Endothelial cell (in vitro differentiated cells): ENCODE results near the gene TBC1D19. TPM values are rescaled to one million over a fixed set of nuclear protein-coding genes. Genes with fewer than 3 reads are reported as not detected.
A peak's percentile ranks its signal among the peaks of the same experiment; 100 is the strongest.
"Not testable (repeated sequence)": the region's sequence is repeated elsewhere in the genome, so short reads cannot be mapped to it uniquely, and the experiment has no call there.

Experiments
- DNase-seq: peaks from one replicate; pipeline ENCODE4 v3.0.0; 2021; ENCODE audit warnings: low spot score
- H3K27ac Mint-ChIP-seq: one replicate; pipeline ENCODE4 v1.8.0; 2021; ENCODE audit warnings: mixed read lengths, inconsistent platforms; ENCODE audit not compliant: unreplicated experiment
- H3K27me3 Mint-ChIP-seq: one replicate; pipeline ENCODE4 v1.8.0; 2021; ENCODE audit warnings: mild to moderate bottlenecking, moderate library complexity, mixed read lengths, inconsistent platforms; ENCODE audit not compliant: unreplicated experiment
- H3K36me3 Mint-ChIP-seq: one replicate; pipeline ENCODE4 v1.8.0; 2021; ENCODE audit warnings: mild to moderate bottlenecking, low read depth, mixed read lengths, inconsistent platforms; ENCODE audit not compliant: unreplicated experiment
- H3K4me1 Mint-ChIP-seq: one replicate; pipeline ENCODE4 v1.8.0; 2021; ENCODE audit warnings: mild to moderate bottlenecking, mixed read lengths, inconsistent platforms; ENCODE audit not compliant: unreplicated experiment
- H3K4me3 Mint-ChIP-seq: one replicate; pipeline ENCODE4 v1.8.0; 2021; ENCODE audit warnings: mild to moderate bottlenecking, mixed read lengths, inconsistent platforms; ENCODE audit not compliant: unreplicated experiment
- H3K9me3 Mint-ChIP-seq: one replicate; pipeline ENCODE4 v1.8.0; 2021; ENCODE audit warnings: mixed read lengths, inconsistent platforms; ENCODE audit not compliant: unreplicated experiment
- total RNA-seq: library from RNA; stranded (reverse); fragmentation: NEBNext Ultra II Directional; extraction: Animal tissue kit (Norgen Biotek cat#: 25700); gene quantifications from one replicate; pipeline ENCODE4 v1.2.1, GENCODE V29; 2021; ENCODE audit not compliant: unreplicated experiment
- TF ChIP-seq, protein P1 (sequence below): fragments of 200-600 bp; sonication (generic); IDR thresholded peaks from one replicate; pipeline ENCODE4 v1.5.0; 2021; ENCODE audit warnings: antibody characterized with exemption; ENCODE audit not compliant: unreplicated experiment

The TBC1D19 gene
- total RNA-seq, 1 donor from 2014 or later, result 5.2 TPM

DNA sequence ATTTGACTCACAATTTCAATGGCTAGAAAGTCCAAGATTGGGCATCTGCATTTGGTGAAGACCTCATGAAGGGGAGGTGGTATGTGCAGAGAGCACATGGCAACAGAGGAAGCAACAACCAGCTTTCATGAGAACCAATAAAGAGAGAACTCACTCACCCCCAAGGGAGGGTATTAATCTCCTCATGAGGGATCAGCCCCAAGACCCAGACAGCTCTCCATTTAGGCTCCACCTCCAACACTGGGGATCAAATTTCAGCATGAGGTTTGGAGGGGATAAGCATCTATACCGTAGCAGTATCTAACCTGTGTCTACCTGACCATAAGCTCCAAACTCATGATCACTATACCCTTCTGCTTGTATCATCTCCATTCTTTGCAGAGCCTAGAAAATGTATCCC lies 9.3 kb upstream of the TBC1D19 start:
- TF ChIP-seq, protein P1, sequence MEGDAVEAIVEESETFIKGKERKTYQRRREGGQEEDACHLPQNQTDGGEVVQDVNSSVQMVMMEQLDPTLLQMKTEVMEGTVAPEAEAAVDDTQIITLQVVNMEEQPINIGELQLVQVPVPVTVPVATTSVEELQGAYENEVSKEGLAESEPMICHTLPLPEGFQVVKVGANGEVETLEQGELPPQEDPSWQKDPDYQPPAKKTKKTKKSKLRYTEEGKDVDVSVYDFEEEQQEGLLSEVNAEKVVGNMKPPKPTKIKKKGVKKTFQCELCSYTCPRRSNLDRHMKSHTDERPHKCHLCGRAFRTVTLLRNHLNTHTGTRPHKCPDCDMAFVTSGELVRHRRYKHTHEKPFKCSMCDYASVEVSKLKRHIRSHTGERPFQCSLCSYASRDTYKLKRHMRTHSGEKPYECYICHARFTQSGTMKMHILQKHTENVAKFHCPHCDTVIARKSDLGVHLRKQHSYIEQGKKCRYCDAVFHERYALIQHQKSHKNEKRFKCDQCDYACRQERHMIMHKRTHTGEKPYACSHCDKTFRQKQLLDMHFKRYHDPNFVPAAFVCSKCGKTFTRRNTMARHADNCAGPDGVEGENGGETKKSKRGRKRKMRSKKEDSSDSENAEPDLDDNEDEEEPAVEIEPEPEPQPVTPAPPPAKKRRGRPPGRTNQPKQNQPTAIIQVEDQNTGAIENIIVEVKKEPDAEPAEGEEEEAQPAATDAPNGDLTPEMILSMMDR, result no peak
- Mint-ChIP-seq H3K27ac (no peak overlapping the region), H3K9me3 (no peaks in the 10 kb centered on the region), H3K36me3 (no peaks in the 10 kb centered on the region), H3K4me3 (no peak overlapping the region), H3K27me3 (no peaks in the 10 kb centered on the region), H3K4me1 (no peaks in the 10 kb centered on the region)
- no peak for DNase-seq

DNA sequence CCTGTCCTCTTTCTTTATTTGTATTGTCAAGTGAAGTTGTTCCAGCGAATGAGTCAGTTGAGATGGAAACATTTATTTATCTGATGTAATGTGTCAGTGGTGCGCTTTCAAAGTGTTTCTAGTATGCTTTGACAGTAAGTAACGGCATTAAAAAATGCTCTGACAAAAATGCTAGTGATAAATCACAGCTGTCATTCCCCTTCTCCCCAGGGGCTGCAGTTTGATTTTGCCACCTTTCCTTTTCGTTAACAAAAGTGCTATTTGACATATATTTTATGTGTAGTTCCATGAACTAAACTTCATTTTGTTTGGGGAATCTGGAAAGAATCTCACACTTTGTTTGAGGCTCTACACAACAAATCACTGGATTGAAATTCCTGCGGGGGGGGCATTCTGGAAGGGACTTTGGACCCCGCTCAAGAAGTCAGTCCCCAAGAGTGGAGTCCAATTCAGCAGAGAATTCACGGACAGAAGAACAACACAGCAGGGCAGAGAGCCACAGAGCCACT lies 7.6 kb upstream of the TBC1D19 start:
- Mint-ChIP-seq H3K9me3 (no peaks in the 10 kb centered on the region), H3K36me3 (no peaks in the 10 kb centered on the region), H3K27ac (no peak overlapping the region), H3K4me3 (no peak overlapping the region), H3K4me1 (no peaks in the 10 kb centered on the region), H3K27me3 (no peaks in the 10 kb centered on the region)
- no peak for DNase-seq
- TF ChIP-seq, protein P1, result no peak

DNA sequence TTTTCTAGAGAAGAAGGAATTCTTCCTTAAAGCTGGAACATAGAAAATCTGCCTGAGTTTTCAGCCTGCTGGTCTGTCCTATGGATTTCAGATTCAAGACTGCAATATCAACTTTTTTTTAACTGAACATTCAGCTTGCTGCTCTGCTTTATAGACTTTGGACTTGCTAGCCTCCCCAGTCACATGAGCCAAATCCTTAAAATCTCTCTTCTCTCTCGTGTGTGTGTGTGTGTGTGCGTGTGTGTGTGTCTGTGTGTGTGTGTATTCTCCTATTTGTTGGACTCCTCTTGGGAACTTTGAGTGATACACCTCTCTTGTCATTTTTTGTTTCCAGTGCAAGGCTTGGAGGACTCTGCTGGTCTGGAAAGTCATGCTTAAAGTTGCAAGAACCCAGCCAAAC lies 6.8 kb upstream of the TBC1D19 start:
- Mint-ChIP-seq H3K36me3 (no peaks in the 10 kb centered on the region), H3K27ac (no peak overlapping the region)

DNA sequence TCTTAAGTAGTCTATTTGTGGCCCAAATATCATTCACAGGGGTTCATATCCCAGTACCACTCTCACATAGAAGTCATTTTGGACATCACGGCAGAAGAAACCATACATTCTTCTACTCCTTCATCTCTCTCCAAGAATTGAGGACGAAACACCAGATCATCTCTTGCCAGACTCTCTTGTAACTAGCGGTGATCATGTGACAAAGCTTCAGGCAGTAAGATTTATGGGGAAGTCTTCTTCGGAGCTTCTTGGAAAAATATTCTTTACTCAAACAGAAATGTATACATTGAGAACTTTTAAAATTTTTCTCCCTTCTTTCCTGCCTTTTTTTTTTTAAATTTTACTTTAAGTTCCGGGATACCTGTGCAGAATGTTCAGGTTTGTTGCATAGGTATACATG lies 4.7 kb upstream of the TBC1D19 start:
- Mint-ChIP-seq H3K27ac (no peak overlapping the region), H3K4me1 (no peaks in the 10 kb centered on the region), H3K27me3 (no peaks in the 10 kb centered on the region), H3K4me3 (no peak overlapping the region), H3K9me3 (no peaks in the 10 kb centered on the region), H3K36me3 (no peaks in the 10 kb centered on the region)
- DNase-seq, result no peak
- TF ChIP-seq, protein P1, result no peak

More for the DNA sequence above, 6.8 kb upstream of the TBC1D19 start:
- TF ChIP-seq, protein P1, result no peak
- Mint-ChIP-seq H3K9me3 (no peaks in the 10 kb centered on the region), H3K27me3 (no peaks in the 10 kb centered on the region), H3K4me1 (no peaks in the 10 kb centered on the region), H3K4me3 (no peak overlapping the region)
- no peak for DNase-seq

DNA sequence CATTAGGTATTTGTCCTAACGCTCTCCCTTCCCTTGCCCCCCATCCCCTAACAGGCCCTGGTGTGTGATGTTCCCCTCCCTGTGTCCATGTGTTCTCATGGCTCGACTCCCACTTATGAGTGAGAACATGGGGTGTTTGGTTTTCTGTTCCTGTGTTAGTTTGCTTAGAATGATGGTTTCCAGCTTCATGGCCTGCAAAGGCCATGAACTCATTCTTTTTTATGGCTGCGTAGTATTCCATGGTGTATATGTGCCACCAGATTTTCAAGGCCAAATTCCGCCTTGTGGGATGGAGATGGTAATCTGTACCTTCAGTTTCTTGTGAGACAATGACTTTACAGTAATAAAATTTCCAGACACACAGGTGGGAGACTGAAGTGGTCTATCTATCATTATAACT lies 2.5 kb upstream of the TBC1D19 start:
- H3K4me3 Mint-ChIP-seq, H3K4me1 Mint-ChIP-seq, DNase-seq, H3K9me3 Mint-ChIP-seq, H3K36me3 Mint-ChIP-seq, H3K27ac Mint-ChIP-seq, H3K27me3 Mint-ChIP-seq: not testable (repeated sequence)

DNA sequence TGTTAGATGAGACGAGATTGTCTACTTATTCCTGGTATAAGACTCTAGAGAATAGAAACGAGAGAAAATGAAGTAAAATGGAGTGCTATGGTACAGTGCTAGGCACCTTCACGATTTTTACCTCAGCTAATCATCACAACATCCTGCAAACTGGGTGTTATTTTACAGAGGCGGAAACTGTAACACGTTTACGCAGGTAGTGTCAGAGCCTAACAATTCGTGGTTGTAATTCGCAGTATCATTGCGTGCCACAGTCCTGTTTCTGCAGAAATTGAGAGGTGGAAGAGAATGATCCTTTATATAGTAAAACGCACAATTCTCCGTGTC lies 383 bp upstream of the TBC1D19 start:
- TF ChIP-seq, protein P1, result no peak
- peak overlapping the region; percentile 95 for H3K4me3 Mint-ChIP-seq

More for the DNA sequence above, 383 bp upstream of the TBC1D19 start:
- no peak for DNase-seq
- Mint-ChIP-seq H3K36me3 (no peaks in the 10 kb centered on the region), H3K27me3 (no peaks in the 10 kb centered on the region), H3K4me1 (no peaks in the 10 kb centered on the region), H3K27ac (peak overlapping the region; percentile 62), H3K9me3 (no peaks in the 10 kb centered on the region)
